GM12875 (cell line): ENCODE measurements around the gene CNMD.

ENCODE experiments used
- H3K4me3 ChIP-seq: one replicate; pipeline ENCODE4 v1.5.1; 2011; ENCODE audit warnings: low read depth, low read length, control low read depth
- TF ChIP-seq, protein P1 (sequence below): IDR thresholded peaks from 2 replicates; pipeline ENCODE4 v1.5.1; 2011; ENCODE audit warnings: low read depth, mild to moderate bottlenecking, control low read depth, inconsistent platforms, low read length, moderate library complexity, borderline replicate concordance; ENCODE audit not compliant: insufficient read depth

The CNMD gene

DNA sequence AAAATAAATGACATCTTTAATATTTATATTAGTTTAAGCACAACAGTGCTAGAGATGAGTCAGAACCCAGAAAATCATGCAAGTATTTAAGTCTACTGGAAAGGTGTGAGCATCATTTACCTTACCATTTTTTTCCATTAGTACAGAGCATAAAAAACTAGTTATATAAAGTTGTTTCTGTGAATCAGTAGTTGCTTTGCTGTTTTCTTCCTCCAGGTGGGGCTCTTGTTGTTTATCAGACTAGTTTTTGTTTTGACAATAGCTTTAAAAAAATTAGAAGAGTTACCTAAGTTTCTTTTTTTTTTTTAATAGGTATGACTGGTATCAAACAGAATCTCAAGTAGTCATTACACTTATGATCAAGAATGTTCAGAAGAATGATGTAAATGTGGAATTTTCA is 74.3 kb downstream of the CNMD start:
- no peak overlapping the region for H3K4me3 ChIP-seq
- TF ChIP-seq, protein P1, sequence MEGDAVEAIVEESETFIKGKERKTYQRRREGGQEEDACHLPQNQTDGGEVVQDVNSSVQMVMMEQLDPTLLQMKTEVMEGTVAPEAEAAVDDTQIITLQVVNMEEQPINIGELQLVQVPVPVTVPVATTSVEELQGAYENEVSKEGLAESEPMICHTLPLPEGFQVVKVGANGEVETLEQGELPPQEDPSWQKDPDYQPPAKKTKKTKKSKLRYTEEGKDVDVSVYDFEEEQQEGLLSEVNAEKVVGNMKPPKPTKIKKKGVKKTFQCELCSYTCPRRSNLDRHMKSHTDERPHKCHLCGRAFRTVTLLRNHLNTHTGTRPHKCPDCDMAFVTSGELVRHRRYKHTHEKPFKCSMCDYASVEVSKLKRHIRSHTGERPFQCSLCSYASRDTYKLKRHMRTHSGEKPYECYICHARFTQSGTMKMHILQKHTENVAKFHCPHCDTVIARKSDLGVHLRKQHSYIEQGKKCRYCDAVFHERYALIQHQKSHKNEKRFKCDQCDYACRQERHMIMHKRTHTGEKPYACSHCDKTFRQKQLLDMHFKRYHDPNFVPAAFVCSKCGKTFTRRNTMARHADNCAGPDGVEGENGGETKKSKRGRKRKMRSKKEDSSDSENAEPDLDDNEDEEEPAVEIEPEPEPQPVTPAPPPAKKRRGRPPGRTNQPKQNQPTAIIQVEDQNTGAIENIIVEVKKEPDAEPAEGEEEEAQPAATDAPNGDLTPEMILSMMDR: peak; percentile 26; the same call in 1 of the 2 replicates

DNA sequence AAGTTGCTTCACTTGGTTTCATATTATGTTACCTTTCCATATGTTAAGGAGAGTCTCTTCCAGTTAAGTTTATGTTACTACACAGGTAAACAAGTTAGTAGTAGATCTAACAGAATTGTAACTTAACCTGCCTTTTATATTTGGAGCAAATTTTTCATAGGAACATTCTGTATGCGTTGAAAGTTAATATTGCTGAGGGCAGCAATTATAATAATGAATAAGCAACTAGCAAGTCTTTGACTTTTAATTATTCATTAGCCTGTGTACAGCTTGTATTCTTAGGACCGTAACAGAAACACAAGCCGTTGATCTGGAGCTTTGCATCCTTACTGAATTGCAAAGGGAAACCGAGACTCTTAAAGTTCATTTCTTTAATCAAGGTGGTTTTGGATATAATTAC is 75.3 kb downstream of the CNMD start:
- TF ChIP-seq, protein P1: no peak
- no peak overlapping the region for H3K4me3 ChIP-seq

DNA sequence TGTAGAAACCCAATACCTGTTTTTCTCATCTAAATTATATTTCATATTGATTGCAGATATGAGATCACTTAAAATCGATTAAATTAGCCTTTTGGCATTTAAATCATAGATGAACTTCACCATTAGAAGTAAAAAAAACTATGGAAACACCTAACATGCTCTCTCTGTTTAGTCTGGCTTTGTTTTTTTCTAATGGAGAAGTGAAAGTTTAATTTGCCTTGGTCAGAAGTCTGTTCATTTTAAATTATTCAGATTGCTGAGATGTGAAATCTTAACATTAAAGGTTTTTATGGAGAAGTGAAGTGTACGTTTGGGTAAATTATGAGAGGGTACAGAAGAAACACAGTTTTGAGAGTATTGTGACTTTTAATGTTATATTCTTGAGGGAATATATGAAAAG is 80.3 kb downstream of the CNMD start:
- TF ChIP-seq, protein P1: no peak
- H3K4me3 ChIP-seq: no peak overlapping the region
